H1 (cell line): ENCODE data around the gene OR6M1. TPM values are rescaled to one million over a fixed set of nuclear protein-coding genes. Genes with fewer than 3 reads are reported as not detected.

Source experiments
- CTCF ChIA-PET: fragments of 300-600 bp; sonication (Branson Sonifier 250); formaldehyde crosslinking; loops from one replicate; lab custom pipeline; 2021; ENCODE audit not compliant: partially characterized antibody; lab: Charles Lee
- POLR2A ChIA-PET: fragments of 300-600 bp; sonication (Branson Sonifier 250); formaldehyde crosslinking; loops from one replicate; lab custom pipeline; 2021; ENCODE audit warnings: inconsistent platforms; ENCODE audit not compliant: partially characterized antibody; lab: Charles Lee
- DNase-seq, 2 experiments: peaks; one replicate each; pipeline versions ENCODE4 v3.0.0 to v3.0.0-alpha.2; 2010 to 2022; ENCODE audit warnings: low spot score in 2 of 2, low read depth in 1 of 2, mixed read lengths in 1 of 2
- FAIRE-seq: peaks from 2 replicates; lab custom pipeline; 2011; peaks lifted over from hg19 to GRCh38; lab: Jason Lieb, UNC
- H2AFZ ChIP-seq: 2 replicates; pipeline ENCODE4 v1.8.1; 2012; ENCODE audit warnings: low read length, inconsistent platforms
- H2AK5ac ChIP-seq: 2 replicates; pipeline ENCODE4 v1.6.1; 2013; ENCODE audit warnings: low read depth, low read length
- H2BK120ac ChIP-seq: replicated peaks from 2 replicates; pipeline ENCODE3; 2013; ENCODE audit warnings: low read depth, low read length, inconsistent platforms
- H2BK12ac ChIP-seq: 2 replicates; pipeline ENCODE4 v1.6.1; 2013; ENCODE audit warnings: low read depth, low read length
- H2BK15ac ChIP-seq: 2 replicates; pipeline ENCODE4 v1.6.1; 2013; ENCODE audit warnings: low read length
- H2BK20ac ChIP-seq: 2 replicates; pipeline ENCODE4 v1.6.1; 2013; ENCODE audit warnings: low read length
- H2BK5ac ChIP-seq: 2 replicates; pipeline ENCODE4 v1.6.1; 2013; ENCODE audit warnings: low read depth, low read length
- H3K14ac ChIP-seq: 2 replicates; pipeline ENCODE4 v1.6.1; 2013; ENCODE audit warnings: inconsistent platforms; ENCODE audit not compliant: insufficient read length
- H3K18ac ChIP-seq: 2 replicates; pipeline ENCODE4 v1.6.1; 2013; ENCODE audit warnings: low read length; ENCODE audit errors: extremely low read depth
- H3K23ac ChIP-seq: 2 replicates; pipeline ENCODE4 v1.6.1; 2013; ENCODE audit warnings: inconsistent platforms; ENCODE audit not compliant: insufficient read length
- H3K23me2 ChIP-seq: 2 replicates; pipeline ENCODE4 v1.6.1; 2013; ENCODE audit warnings: low read depth, low read length
- H3K27ac ChIP-seq: 2 replicates; pipeline ENCODE4 v1.6.1; 2011; ENCODE audit warnings: low read depth, low read length, inconsistent platforms
- H3K27me3 ChIP-seq, 4 experiments: replicated peaks in 1 of 4; 1 replicate in 1 of 4; 2 replicates in 3 of 4; pipeline versions ENCODE4 v1.6.1 to v1.8.1; 2011 to 2013; ENCODE audit warnings: low read length in 3 of 4, mild to moderate bottlenecking in 3 of 4, inconsistent platforms in 2 of 4, mixed read lengths in 2 of 4, moderate library complexity in 1 of 4; ENCODE audit not compliant: control insufficient read depth in 3 of 4, insufficient read depth in 3 of 4; ENCODE audit errors: extremely low read depth in 1 of 4
- H3K36me3 ChIP-seq, 4 experiments: 2 replicates each; pipeline versions ENCODE4 v1.6.1 to v1.8.1; 2011 to 2013; ENCODE audit warnings: mild to moderate bottlenecking in 4 of 4, low read length in 3 of 4, moderate library complexity in 2 of 4, control low read depth in 1 of 4, inconsistent platforms in 1 of 4; ENCODE audit not compliant: insufficient read depth in 4 of 4, control insufficient read depth in 2 of 4
- H3K4ac ChIP-seq: replicated peaks from 2 replicates; pipeline ENCODE3; 2013; ENCODE audit warnings: low read length, low read depth, mixed read lengths, inconsistent platforms; ENCODE audit not compliant: insufficient read length
- H3K4me1 ChIP-seq, 4 experiments: replicated peaks in 1 of 4; 1 replicate in 1 of 4; 2 replicates in 3 of 4; pipeline versions ENCODE4 v1.6.1 to v1.8.1; 2011 to 2013; ENCODE audit warnings: low read length in 3 of 4, inconsistent platforms in 2 of 4, mixed read lengths in 1 of 4; ENCODE audit not compliant: insufficient read depth in 4 of 4, control insufficient read depth in 3 of 4
- H3K4me2 ChIP-seq, 2 experiments: 2 replicates each; pipeline versions ENCODE4 v1.6.1 to v1.8.1; 2011 to 2013; ENCODE audit warnings: low read depth in 2 of 2, low read length in 2 of 2, control low read depth in 1 of 2, inconsistent platforms in 1 of 2, mild to moderate bottlenecking in 1 of 2; ENCODE audit not compliant: insufficient read depth in 1 of 2
- H3K4me3 ChIP-seq, 4 experiments: fragments of 200-600, 300-600 bp in 1 of 4; sonication (generic), shearing (Covaris generic), sonication (Bioruptor Twin) in 1 of 4; 2 replicates each; pipeline versions ENCODE4 v1.5.1 to v1.8.1; 2011 to 2016; ENCODE audit warnings: low read length in 4 of 4, low read depth in 3 of 4, control low read depth in 2 of 4, inconsistent platforms in 2 of 4, mild to moderate bottlenecking in 2 of 4, mixed read lengths in 1 of 4, moderate library complexity in 1 of 4; ENCODE audit not compliant: insufficient read depth in 2 of 4; ENCODE audit errors: extremely low read depth in 1 of 4
- H3K56ac ChIP-seq: replicated peaks from 2 replicates; pipeline ENCODE3; 2013; ENCODE audit warnings: low read depth, mild to moderate bottlenecking, mixed read lengths, low read length, inconsistent platforms; ENCODE audit not compliant: insufficient read length
- H3K79me1 ChIP-seq: 2 replicates; pipeline ENCODE4 v1.6.1; 2013; ENCODE audit warnings: low read depth, low read length, control low read depth
- H3K79me2 ChIP-seq, 2 experiments: 2 replicates each; pipeline versions ENCODE4 v1.6.1 to v1.8.1; 2012 to 2013; ENCODE audit warnings: low read length in 2 of 2, mild to moderate bottlenecking in 2 of 2, inconsistent platforms in 1 of 2; ENCODE audit not compliant: insufficient read depth in 2 of 2, control insufficient read depth in 1 of 2
- H3K9ac ChIP-seq, 4 experiments: replicated peaks in 1 of 4; 1 replicate in 1 of 4; 2 replicates in 3 of 4; pipeline versions ENCODE4 v1.6.1 to v1.8.1; 2011 to 2013; ENCODE audit warnings: low read depth in 3 of 4, low read length in 3 of 4, control low read depth in 2 of 4, mild to moderate bottlenecking in 2 of 4, moderate library complexity in 2 of 4, inconsistent platforms in 1 of 4; ENCODE audit errors: extremely low read depth in 1 of 4
- H3K9me3 ChIP-seq, 2 experiments: 2 replicates each; pipeline versions ENCODE4 v1.6.1 to v1.8.1; 2012 to 2013; ENCODE audit warnings: mild to moderate bottlenecking in 2 of 2, moderate library complexity in 2 of 2, control low read depth in 1 of 2, inconsistent platforms in 1 of 2, low read depth in 1 of 2, low read length in 1 of 2, mixed read lengths in 1 of 2; ENCODE audit not compliant: insufficient read depth in 2 of 2
- H4K20me1 ChIP-seq, 2 experiments: replicated peaks in 1 of 2; 2 replicates each; pipeline versions ENCODE3 to v1.8.1; 2011 to 2013; ENCODE audit warnings: inconsistent platforms in 2 of 2, low read length in 2 of 2, mild to moderate bottlenecking in 1 of 2; ENCODE audit not compliant: insufficient read depth in 2 of 2, control insufficient read depth in 1 of 2
- H4K5ac ChIP-seq: 2 replicates; pipeline ENCODE4 v1.6.1; 2013; ENCODE audit warnings: low read length, low read depth, mixed read lengths, inconsistent platforms; ENCODE audit not compliant: insufficient read length
- H4K8ac ChIP-seq: 2 replicates; pipeline ENCODE4 v1.8.0; 2013; ENCODE audit warnings: mild to moderate bottlenecking, moderate library complexity, low read length, inconsistent platforms; ENCODE audit not compliant: insufficient read depth; ENCODE audit errors: extremely low read depth
- H4K91ac ChIP-seq: replicated peaks from 2 replicates; pipeline ENCODE3; 2013; ENCODE audit warnings: low read length, mixed read lengths, inconsistent platforms; ENCODE audit not compliant: insufficient read length
- CTCF ChIP-seq, 3 experiments: IDR thresholded peaks; 1 replicate in 2 of 3; 2 replicates in 1 of 3; pipeline versions ENCODE4 v1.5.1 to v1.6.1; 2011; ENCODE audit warnings: low read length in 3 of 3, mild to moderate bottlenecking in 3 of 3, inconsistent platforms in 2 of 3, low read depth in 1 of 3, moderate library complexity in 1 of 3; ENCODE audit not compliant: insufficient read depth in 1 of 3; ENCODE audit errors: control extremely low read depth in 1 of 3
- RAD21 ChIP-seq, 2 experiments: IDR thresholded peaks in 1 of 2; conservative IDR thresholded peaks in 1 of 2; 2 replicates each; pipeline ENCODE4 v1.6.1; 2011; ENCODE audit warnings: low read depth in 2 of 2, low read length in 2 of 2, improper control_type of control experiment in 1 of 2, inconsistent platforms in 1 of 2, mild to moderate bottlenecking in 1 of 2, moderate library complexity in 1 of 2
- USF2 ChIP-seq: IDR thresholded peaks from 2 replicates; pipeline ENCODE4 v1.6.1; 2011; ENCODE audit warnings: low read length, improper control_type of control experiment
- whole genome bisulfite sequencing, 2 experiments: shearing (Covaris generic) in 1 of 2; methylation state at CpG; one replicate each; pipeline versions ENCODE4 v1.1.6 to v1.1.7; 2013 to 2015; ENCODE audit warnings: low lambda C conversion rate in 2 of 2, mixed read lengths in 2 of 2, inconsistent platforms in 1 of 2, low coverage in 1 of 2, missing lambda C conversion rate in 1 of 2; ENCODE audit not compliant: insufficient replicate concordance in 2 of 2, insufficient coverage in 1 of 2, insufficient read length in 1 of 2; ENCODE audit errors: extremely low coverage in 1 of 2, missing lambda C conversion rate in 1 of 2; 5-methylcytosine and 5-hydroxymethylcytosine counted together
- polyA plus RNA-seq, 7 experiments: library from polyadenylated mRNA; depleted of rRNA in 3 of 7; stranded (reverse) in 5 of 7; unstranded in 2 of 7; fragments of >200 nt in 5 of 7; fragments of 200-250 nt in 2 of 7; gene quantifications; 1 replicate in 5 of 7; 2 replicates in 1 of 7; 4 replicates in 1 of 7; pipeline versions ENCODE4 v1.2.1 to v1.2.3, GENCODE V29; 2011 to 2013; ENCODE audit warnings: missing spikeins in 2 of 7, mixed read lengths in 2 of 7
- total RNA-seq: library from RNA; stranded (reverse); fragmentation: NEBNext Ultra II Directional; extraction: Animal tissue kit (Norgen Biotek cat#: 25700); gene quantifications from 2 replicates; pipeline ENCODE4 v1.2.1, GENCODE V29; 2021

Gene OR6M1
- total and polyA plus RNA-seq, 2 of the 8 experiments (the other 6 are each of a cell fraction or from before 2014, with no cell fraction given), result not detected

DNA sequence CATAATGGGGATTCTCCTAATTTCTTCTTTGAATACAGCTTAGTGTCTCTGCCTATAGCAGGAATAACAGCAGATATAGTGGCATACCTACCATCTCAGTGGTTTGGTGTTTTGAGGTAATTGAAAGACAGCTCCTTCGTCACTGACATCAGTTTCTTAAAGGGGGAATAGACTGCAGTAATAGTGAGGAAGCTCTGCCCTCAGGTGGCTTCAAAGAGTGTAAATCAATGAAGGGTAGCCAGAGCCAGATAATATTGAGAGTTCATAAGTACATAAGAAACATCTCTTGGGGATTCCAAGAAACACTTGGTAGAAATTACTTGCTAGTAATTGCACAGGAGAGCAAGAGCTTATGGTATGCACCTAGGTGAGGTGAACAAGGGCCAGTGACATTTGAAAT lies 4.4 kb downstream of the OR6M1 start:
- no peak overlapping the region for H3K4ac ChIP-seq
- no peak overlapping the region for H3K56ac ChIP-seq
- no peak overlapping the region for H2BK120ac ChIP-seq
- no peaks in the 10 kb centered on the region for H3K23me2 ChIP-seq
- H3K79me1 ChIP-seq, result no peaks in the 10 kb centered on the region
- WGBS, 2 experiments, result 0% methylated on average over 1 of the region's 1 CpG; no CpG with 5 or more reads in 1 of the 2 experiments
- FAIRE-seq, result no peak
- no peak for DNase-seq
- H3K4me1 ChIP-seq, result no peaks in the 10 kb centered on the region
- no peak overlapping the region for H2BK12ac ChIP-seq
- TF ChIP-seq RAD21 (IDR thresholded peaks at IDR 0.05 in 1 of 2, conservative IDR thresholded peaks at IDR 0.05 in 1 of 2; ENCODE audit: low read depth in 2 of 2, low read length in 2 of 2) (peak; percentile 38 to 56; a peak in 3 of 4 replicates), USF2 (no peak), CTCF (IDR thresholded peaks at IDR 0.05; ENCODE audit: control extremely low read depth in 1 of 3, insufficient read depth in 1 of 3, low read depth in 1 of 3, low read length in 3 of 3) (peak in 1 of 3 experiments; percentile 13; a peak in 1 of 4 replicates)
- no peaks in the 10 kb centered on the region for H3K9me3 ChIP-seq
- no peaks in the 10 kb centered on the region for H3K79me2 ChIP-seq
- no peak overlapping the region for H3K9ac ChIP-seq
- no peak overlapping the region for H4K8ac ChIP-seq
- no peak overlapping the region for H2BK20ac ChIP-seq
- CTCF ChIA-PET, result interaction anchor here (0.6 to 1.7 kb wide), 4 partner anchors 9 to 83 kb away, joined by 3 read pairs; no protein-coding TSS in a partner anchor
- POLR2A ChIA-PET, result interaction anchor here (0.8 kb wide), 1 partner anchor 26 kb away, joined by 3 read pairs; no protein-coding TSS in a partner anchor
- no peak overlapping the region for H4K91ac ChIP-seq
- H4K5ac ChIP-seq, result no peak overlapping the region
- H2BK15ac ChIP-seq, result no peak overlapping the region
- H2AK5ac ChIP-seq, result no peak overlapping the region
- H3K23ac ChIP-seq, result no peak overlapping the region
- H3K4me3 ChIP-seq, result no peak overlapping the region
- H3K18ac ChIP-seq, result no peak overlapping the region
- no peak overlapping the region for H3K27ac ChIP-seq
- H2BK5ac ChIP-seq, result no peak overlapping the region
- H4K20me1 ChIP-seq, result no peaks in the 10 kb centered on the region
- H3K14ac ChIP-seq, result no peak overlapping the region
- no peaks in the 10 kb centered on the region for H3K36me3 ChIP-seq
- H3K27me3 ChIP-seq, result no peaks in the 10 kb centered on the region
- no peak overlapping the region for H3K4me2 ChIP-seq
- H2AFZ ChIP-seq, result no peak overlapping the region
